Breast epithelium (tissue), 4 donors: Measurements from ENCODE around the gene MMP13. TPM values are rescaled to one million over a fixed set of nuclear protein-coding genes. Genes with fewer than 3 reads are reported as not detected.

ENCODE experiments used
- DNase-seq, 2 donors: peaks; one replicate each; pipeline ENCODE4 v3.0.0-alpha.2; 2019; ENCODE audit warnings: low spot score in 2 of 2
- H3K27ac ChIP-seq, 2 donors: fragments of 200-600 bp; sonication (generic) in 1 of 2; one replicate each; pipeline ENCODE4 v1.5.1; 2016 to 2019; ENCODE audit warnings: mild to moderate bottlenecking in 1 of 2
- H3K27me3 ChIP-seq, 2 donors: fragments of 200-600 bp; sonication (generic) in 1 of 2; one replicate each; pipeline versions ENCODE4 v1.5.1 to v1.6.0; 2017 to 2019; ENCODE audit warnings: control low read depth in 1 of 2, mild to moderate bottlenecking in 1 of 2
- H3K36me3 ChIP-seq: fragments of 200-600 bp; one replicate; pipeline ENCODE4 v1.5.1; 2019
- H3K4me1 ChIP-seq, 2 donors: fragments of 200-600 bp; sonication (generic); one replicate each; pipeline ENCODE4 v1.5.1; 2016 to 2019; ENCODE audit warnings: control low read depth in 1 of 2
- H3K4me3 ChIP-seq, 3 donors: fragments of 200-600 bp; sonication (generic); 1 replicate in 2 of 3; 2 replicates in 1 of 3; pipeline ENCODE4 v1.5.1; 2016 to 2019; ENCODE audit warnings: mild to moderate bottlenecking in 3 of 3, moderate library complexity in 2 of 3
- H3K9me3 ChIP-seq, 2 donors: fragments of 200-600 bp; sonication (generic) in 1 of 2; one replicate each; pipeline ENCODE4 v1.5.1; 2016 to 2019; ENCODE audit warnings: control low read depth in 1 of 2
- CTCF ChIP-seq, 3 donors: fragments of 450-650 bp; IDR thresholded peaks; one replicate each; pipeline ENCODE4 v1.5.1; 2016 to 2017; ENCODE audit warnings: antibody characterized with exemption in 3 of 3, mild to moderate bottlenecking in 3 of 3, moderate library complexity in 3 of 3
- POLR2A ChIP-seq: fragments of 450-650 bp; IDR thresholded peaks from one replicate; pipeline ENCODE4 v1.6.1; 2016; ENCODE audit warnings: antibody characterized with exemption, mild to moderate bottlenecking, moderate library complexity
- POLR2AphosphoS5 ChIP-seq, 3 donors: sonication (generic); formaldehyde crosslinking; IDR thresholded peaks; one replicate each; pipeline ENCODE4 v1.6.1; 2017; ENCODE audit warnings: antibody characterized with exemption in 3 of 3
- intact Hi-C: fragments of 100-400 bp; cut with DNase I; formaldehyde crosslinking; loops from one replicate; pipeline ENCODE4 v1.15.1; 2023; ENCODE audit warnings: low total_unique reads
- total RNA-seq, 3 donors: library from RNA; depleted of rRNA; stranded (reverse); fragments of >200 nt; gene quantifications; one replicate each; pipeline ENCODE4 v1.1.0, GENCODE V29; 2016

The MMP13 gene
- total RNA-seq, 3 donors from 2014 or later: not detected

GRCh38 chr11:102986815-102987214 is 31.3 kb upstream of the MMP13 start:
- no peak overlapping the region for H3K27ac ChIP-seq
- H3K36me3 ChIP-seq: no peaks in the 10 kb centered on the region
- intact Hi-C loops: no loop called here
- no peak for DNase-seq
- no peak overlapping the region for H3K4me3 ChIP-seq
- no peaks in the 10 kb centered on the region for H3K27me3 ChIP-seq
- no peaks in the 10 kb centered on the region for H3K4me1 ChIP-seq
- H3K9me3 ChIP-seq: no peaks in the 10 kb centered on the region
- TF ChIP-seq CTCF (IDR thresholded peaks at IDR 0.05) (no peak), POLR2AphosphoS5 (IDR thresholded peaks at IDR 0.05) (no peak), POLR2A (no peak)

GRCh38 chr11:102985850-102986249 is 30.3 kb upstream of the MMP13 start:
- H3K4me3 ChIP-seq: no peak overlapping the region
- TF ChIP-seq CTCF (IDR thresholded peaks at IDR 0.05) (no peak), POLR2A (no peak), POLR2AphosphoS5 (IDR thresholded peaks at IDR 0.05) (no peak)
- no peaks in the 10 kb centered on the region for H3K4me1 ChIP-seq
- no peaks in the 10 kb centered on the region for H3K27me3 ChIP-seq
- H3K27ac ChIP-seq: no peak overlapping the region
- intact Hi-C loops: no loop called here
- DNase-seq: no peak
- H3K36me3 ChIP-seq: no peaks in the 10 kb centered on the region
- no peaks in the 10 kb centered on the region for H3K9me3 ChIP-seq

- Histone ChIP-seq H3K27me3 (no peaks in the 10 kb centered on the region), H3K9me3 (no peaks in the 10 kb centered on the region), H3K4me1 (no peaks in the 10 kb centered on the region), H3K4me3 (no peak overlapping the region), H3K36me3 (no peaks in the 10 kb centered on the region), H3K27ac (no peak overlapping the region)
- DNase-seq: no peak
- TF ChIP-seq POLR2A: no peak
- TF ChIP-seq CTCF (IDR thresholded peaks at IDR 0.05): no peak
- TF ChIP-seq POLR2AphosphoS5 (IDR thresholded peaks at IDR 0.05): no peak
- intact Hi-C loops: no loop called here
These were observed 28.0 kb upstream of the MMP13 start for GRCh38 chr11:102983486-102983885.

GRCh38 chr11:102981324-102981910 is 25.9 kb upstream of the MMP13 start:
- intact Hi-C loops: no loop called here

More at GRCh38 chr11:102981324-102981910, 25.9 kb upstream of the MMP13 start:
- DNase-seq: no peak
- Histone ChIP-seq H3K36me3 (no peaks in the 10 kb centered on the region), H3K9me3 (no peaks in the 10 kb centered on the region), H3K27ac (no peak overlapping the region), H3K4me1 (no peaks in the 10 kb centered on the region), H3K4me3 (no peak overlapping the region), H3K27me3 (no peaks in the 10 kb centered on the region)
- TF ChIP-seq CTCF (IDR thresholded peaks at IDR 0.05) (no peak), POLR2A (no peak), POLR2AphosphoS5 (IDR thresholded peaks at IDR 0.05) (no peak)
